SH-SY5Y (cell line): ENCODE results near the gene MACF1.

ENCODE experiments used
- GATA2 ChIP-seq: IDR thresholded peaks from 2 replicates; pipeline ENCODE4 v1.6.1; 2011; ENCODE audit warnings: mild to moderate bottlenecking, low read depth, low read length
- GATA3 ChIP-seq: IDR thresholded peaks from 2 replicates; pipeline ENCODE4 v1.6.1; 2011; ENCODE audit warnings: low read depth, mild to moderate bottlenecking, low read length, moderate library complexity

MACF1 gene

DNA sequence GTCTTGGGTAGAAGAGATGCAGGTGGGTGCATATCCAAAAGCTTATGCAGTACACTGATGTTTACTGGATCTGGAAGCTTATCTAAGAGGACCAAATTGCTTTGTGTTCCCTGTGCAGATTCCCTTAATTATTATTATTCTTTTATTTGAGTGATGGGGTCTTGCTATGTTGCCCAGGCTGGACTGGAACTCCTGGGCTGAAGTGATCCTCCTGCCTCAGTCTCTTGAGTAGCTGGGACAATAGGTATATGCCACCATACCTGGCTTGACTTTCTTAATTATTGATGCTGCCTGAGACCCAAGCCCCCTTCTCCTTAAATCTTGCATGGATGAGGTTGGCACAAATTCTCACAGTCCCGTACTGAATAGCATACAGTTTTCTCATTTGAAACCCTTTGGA is 83.0 kb downstream of the MACF1 start:
- no peak for TF ChIP-seq GATA3
- TF ChIP-seq GATA2: no peak

DNA sequence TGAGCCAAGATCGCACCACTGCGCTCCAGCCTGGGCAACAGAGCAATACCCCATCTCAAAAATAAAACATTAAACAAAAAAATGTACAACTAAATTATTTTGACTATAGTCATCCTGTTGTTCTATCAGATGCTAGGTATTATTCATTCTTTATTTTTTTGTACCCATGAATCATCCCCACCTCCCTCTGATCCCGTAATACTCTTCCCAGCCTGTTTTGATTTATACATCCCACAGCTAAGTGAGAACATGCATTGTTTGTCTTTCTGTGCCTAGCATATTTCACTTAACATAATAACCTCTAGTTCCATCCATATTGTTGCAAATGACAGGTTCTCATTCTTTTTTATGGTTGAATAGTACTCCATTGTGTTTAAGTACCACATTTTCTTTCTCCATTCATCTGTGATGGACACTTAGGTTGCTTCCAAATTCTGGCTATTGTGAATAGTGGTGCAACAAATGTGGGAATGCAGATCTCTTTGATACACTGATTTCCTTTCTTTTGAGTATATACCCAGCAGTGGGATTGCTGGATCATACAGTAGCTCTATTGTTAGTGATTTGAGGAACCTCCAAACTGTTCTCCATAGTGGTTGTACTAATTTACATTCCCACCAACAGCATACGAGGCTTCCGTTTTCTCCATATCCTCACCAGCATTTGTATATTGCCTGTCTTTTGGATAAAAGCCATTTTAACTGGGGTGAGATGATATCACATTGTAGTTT is 84.4 kb downstream of the MACF1 start:
- no peak for TF ChIP-seq GATA2
- TF ChIP-seq GATA3: no peak

- TF ChIP-seq GATA3: no peak
- TF ChIP-seq GATA2: no peak
These were observed 87.9 kb downstream of the MACF1 start for GRCh38 chr1:39292401-39292800.

DNA sequence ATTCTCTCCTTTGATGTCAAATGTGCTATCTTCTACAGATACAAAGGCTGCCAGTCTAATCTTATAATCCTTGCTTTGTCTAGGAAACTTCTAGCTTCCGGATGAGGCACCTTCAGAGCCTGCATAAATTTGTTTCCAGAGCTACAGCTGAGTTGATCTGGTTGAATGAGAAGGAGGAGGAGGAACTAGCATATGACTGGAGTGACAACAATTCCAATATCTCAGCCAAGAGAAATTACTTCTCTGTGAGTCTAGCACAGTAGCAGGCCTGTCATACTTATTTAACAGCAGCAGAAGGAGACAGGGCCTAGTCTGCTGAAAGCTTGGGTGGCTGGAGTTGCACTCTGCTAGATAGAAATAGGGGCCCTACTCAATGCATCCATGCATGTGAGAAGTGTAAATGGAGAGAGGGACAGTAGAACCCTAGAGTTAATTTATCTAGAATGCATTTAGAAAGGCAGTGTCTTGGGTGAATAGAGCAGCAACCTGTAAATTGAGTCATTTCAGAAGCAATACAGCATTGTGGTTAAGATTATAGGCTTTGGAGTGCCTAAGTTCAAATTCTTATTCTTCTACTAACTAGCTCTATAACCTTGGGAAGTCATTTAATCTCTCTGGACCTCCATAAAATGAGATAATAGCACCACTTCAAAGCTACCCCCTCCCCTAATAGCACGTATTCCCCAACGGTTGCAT is 89.0 kb downstream of the MACF1 start:
- TF ChIP-seq GATA2 (no peak), GATA3 (no peak)

DNA sequence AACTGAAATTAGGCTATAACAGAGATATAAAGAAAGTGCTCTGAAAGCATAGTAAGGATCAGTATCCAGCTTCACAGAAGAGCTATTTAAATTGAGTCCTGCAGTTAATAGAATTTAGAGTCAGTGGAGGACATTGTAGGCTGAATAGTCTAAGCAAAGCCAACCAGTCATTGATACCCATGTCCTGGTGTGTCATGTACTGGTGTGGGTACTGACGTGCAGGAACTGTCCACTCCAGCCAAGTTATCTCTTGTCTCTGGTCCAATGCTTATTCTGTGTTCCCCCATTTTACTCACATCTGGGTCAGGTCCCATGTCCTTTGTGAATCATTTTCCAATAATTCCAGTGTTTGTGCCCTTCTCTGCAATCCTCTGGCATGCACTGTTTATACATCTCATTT is 90.0 kb downstream of the MACF1 start:
- no peak for TF ChIP-seq GATA3
- TF ChIP-seq GATA2: no peak

DNA sequence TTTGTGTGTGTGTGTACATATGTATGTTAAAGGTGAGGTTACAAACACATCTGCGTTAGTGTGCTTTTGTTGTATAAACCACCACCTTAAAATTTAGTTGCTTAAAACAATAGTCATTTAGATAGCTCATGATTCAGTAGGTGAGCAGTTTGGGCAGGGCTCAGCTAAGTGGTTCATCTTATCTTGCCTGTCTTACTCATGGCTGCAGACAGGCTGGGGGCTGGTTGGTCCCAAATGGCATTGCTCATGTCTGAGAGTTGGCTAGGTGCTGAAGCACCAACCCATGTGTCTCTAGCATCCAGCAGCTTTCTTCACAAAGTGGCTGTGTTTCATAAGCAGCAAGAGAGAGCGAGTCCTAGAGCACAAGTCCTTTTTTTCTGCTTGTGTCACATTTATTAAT is 91.4 kb downstream of the MACF1 start:
- TF ChIP-seq GATA2: no peak
- no peak for TF ChIP-seq GATA3

GRCh38 chr1:39297551-39297950 is 93.1 kb downstream of the MACF1 start:
- TF ChIP-seq GATA3: no peak

DNA sequence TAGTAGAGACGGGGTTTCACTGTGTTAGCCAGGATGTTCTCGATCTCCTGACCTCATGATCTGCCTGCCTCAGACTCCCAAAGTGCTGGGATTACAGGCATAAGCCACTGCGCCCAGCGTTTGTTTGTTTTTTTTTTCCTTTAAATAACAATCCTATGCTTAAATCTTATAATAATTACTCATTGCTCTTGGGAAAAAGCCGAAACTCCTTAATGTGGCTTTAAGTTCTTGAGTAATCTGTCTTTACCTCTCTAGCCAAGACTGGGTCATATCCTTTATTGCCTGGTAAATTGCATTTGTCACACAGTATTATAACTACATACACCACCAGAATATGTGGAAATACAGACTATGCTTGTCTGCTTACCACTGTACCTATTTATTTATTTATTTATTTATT is 97.1 kb downstream of the MACF1 start:
- TF ChIP-seq GATA2: no peak
- no peak for TF ChIP-seq GATA3

DNA sequence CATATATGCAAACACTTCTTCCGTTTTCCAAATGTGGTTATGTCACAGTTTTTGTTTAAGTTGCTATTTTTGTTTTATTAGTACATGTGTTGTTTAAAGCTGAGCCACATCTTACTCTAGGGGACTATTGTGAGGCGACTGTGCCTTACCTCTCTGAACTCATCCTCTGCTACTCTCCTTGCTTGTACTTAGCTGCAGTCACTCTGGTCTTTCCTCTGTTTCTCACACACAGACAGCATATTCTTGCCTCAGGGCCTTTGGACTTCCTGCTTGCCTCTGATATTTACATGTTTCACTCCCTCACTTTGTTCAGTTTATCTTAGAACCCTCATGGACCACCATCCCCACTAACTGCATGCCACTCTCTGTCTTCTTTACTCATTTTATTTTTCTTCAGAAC is 101.1 kb downstream of the MACF1 start:
- TF ChIP-seq GATA2 (no peak), GATA3 (no peak)

DNA sequence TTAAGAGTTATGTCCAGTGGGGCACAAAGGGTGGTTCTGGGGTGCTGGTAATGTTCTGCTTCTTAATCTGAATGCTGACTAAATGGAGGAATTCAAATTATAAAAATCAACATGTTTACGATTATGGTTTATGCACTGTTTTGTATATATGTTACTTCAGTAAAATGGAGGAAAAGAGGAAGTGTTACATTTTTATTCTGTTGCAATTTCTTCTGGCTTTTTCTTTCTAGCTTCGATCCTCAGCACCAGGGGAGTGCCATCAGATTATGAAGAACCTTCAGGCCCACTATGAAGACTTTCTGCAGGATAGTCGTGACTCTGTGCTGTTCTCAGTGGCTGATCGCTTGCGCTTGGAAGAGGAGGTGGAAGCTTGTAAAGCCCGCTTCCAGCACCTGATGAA is 105.5 kb downstream of the MACF1 start:
- TF ChIP-seq GATA3 (no peak), GATA2 (no peak)

DNA sequence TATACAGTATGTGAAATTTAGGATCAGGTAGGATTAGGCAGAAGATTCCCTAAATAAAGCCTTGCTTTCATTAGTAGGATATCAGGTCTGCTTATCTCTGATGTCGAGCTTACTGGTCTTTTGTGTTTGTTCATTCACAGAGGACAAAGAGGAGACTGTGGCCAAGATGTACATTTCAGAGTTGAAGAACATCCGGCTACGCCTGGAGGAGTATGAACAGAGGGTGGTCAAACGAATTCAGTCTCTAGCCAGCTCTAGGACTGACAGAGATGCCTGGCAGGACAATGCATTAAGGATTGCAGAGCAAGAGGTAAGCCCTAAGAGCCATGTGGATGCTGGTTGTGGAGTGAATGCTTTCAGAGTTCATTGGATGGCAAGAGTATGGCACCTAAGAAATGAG is 106.2 kb downstream of the MACF1 start:
- TF ChIP-seq GATA2 (no peak), GATA3 (no peak)

DNA sequence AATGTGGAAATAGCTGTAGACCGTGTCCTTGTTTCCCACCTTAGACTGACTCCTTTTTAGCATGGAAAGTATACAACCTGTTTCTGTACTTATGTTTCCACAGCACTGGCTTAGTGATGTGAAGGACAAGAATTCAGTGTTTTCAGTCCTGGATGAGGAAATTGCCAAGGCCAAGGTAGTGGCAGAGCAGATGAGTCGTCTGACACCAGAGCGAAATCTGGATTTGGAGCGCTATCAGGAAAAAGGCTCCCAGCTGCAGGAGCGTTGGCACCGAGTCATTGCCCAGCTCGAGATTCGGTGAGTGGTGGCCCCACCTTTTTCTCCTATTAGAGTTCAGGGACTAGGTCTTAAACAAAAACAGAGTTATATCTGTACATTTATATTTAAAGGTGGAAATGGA is 112.6 kb downstream of the MACF1 start:
- TF ChIP-seq GATA2 (no peak), GATA3 (no peak)

- TF ChIP-seq GATA2: no peak
- no peak for TF ChIP-seq GATA3
These were observed 113.6 kb downstream of the MACF1 start for GRCh38 chr1:39317910-39318633.

- TF ChIP-seq GATA2 (no peak), GATA3 (no peak)
These were observed 117.5 kb downstream of the MACF1 start for GRCh38 chr1:39321979-39322378.

GRCh38 chr1:39322431-39322830 is 117.9 kb downstream of the MACF1 start:
- TF ChIP-seq GATA2 (no peak), GATA3 (no peak)
